ENCODE measurements around the gene CLDN19.

CLDN19 gene

GRCh38 chr1:42737986-42738677 is 1.9 kb downstream of the CLDN19 start:
- TF ChIP-seq ZBTB7A (IDR thresholded peaks at IDR 0.05; ENCODE audit: low read depth) (no peak), NFIC (IDR thresholded peaks at IDR 0.05) (no peak), CEBPB (IDR thresholded peaks at IDR 0.05) (no peak), TEAD4 (IDR thresholded peaks at IDR 0.05) (no peak), REST (IDR thresholded peaks at IDR 0.05; ENCODE audit: low read depth) (no peak), TCF12 (IDR thresholded peaks at IDR 0.05; ENCODE audit: low read depth) (no peak), EGR1 (IDR thresholded peaks at IDR 0.05) (no peak), TAF1 (IDR thresholded peaks at IDR 0.05; ENCODE audit: low read depth) (no peak), RAD21 (IDR thresholded peaks at IDR 0.05; ENCODE audit: low read depth) (no peak), USF1 (IDR thresholded peaks at IDR 0.05) (no peak), EP300 (IDR thresholded peaks at IDR 0.05; ENCODE audit: borderline replicate concordance) (no peak), FOXM1 (IDR thresholded peaks at IDR 0.05; ENCODE audit: borderline replicate concordance, low read depth) (no peak), MAX (IDR thresholded peaks at IDR 0.05) (no peak), CREB1 (IDR thresholded peaks at IDR 0.05; ENCODE audit: low read depth) (no peak), YY1 (IDR thresholded peaks at IDR 0.05; ENCODE audit: low read depth) (no peak)

GRCh38 chr1:42737257-42737656 is 2.8 kb downstream of the CLDN19 start:
- no peak for TF ChIP-seq FOXM1 (IDR thresholded peaks at IDR 0.05; ENCODE audit: borderline replicate concordance, low read depth)
- no peak for TF ChIP-seq MAX (IDR thresholded peaks at IDR 0.05)
- no peak for TF ChIP-seq TEAD4 (IDR thresholded peaks at IDR 0.05)
- TF ChIP-seq EGR1 (IDR thresholded peaks at IDR 0.05) = no peak
- no peak for TF ChIP-seq RAD21 (IDR thresholded peaks at IDR 0.05; ENCODE audit: low read depth)
- no peak for TF ChIP-seq EP300 (IDR thresholded peaks at IDR 0.05; ENCODE audit: borderline replicate concordance)
- no peak for TF ChIP-seq CEBPB (IDR thresholded peaks at IDR 0.05)
- no peak for TF ChIP-seq YY1 (IDR thresholded peaks at IDR 0.05; ENCODE audit: low read depth)
- TF ChIP-seq USF1 (IDR thresholded peaks at IDR 0.05) = no peak
- TF ChIP-seq NFIC (IDR thresholded peaks at IDR 0.05) = no peak
- TF ChIP-seq TAF1 (IDR thresholded peaks at IDR 0.05; ENCODE audit: low read depth) = no peak

- TF ChIP-seq TCF12 (IDR thresholded peaks at IDR 0.05; ENCODE audit: low read depth) (no peak), TAF1 (IDR thresholded peaks at IDR 0.05; ENCODE audit: low read depth) (no peak), CREB1 (IDR thresholded peaks at IDR 0.05; ENCODE audit: low read depth) (no peak), ZBTB7A (IDR thresholded peaks at IDR 0.05; ENCODE audit: low read depth) (no peak), CEBPB (IDR thresholded peaks at IDR 0.05) (no peak), YY1 (IDR thresholded peaks at IDR 0.05; ENCODE audit: low read depth) (no peak), MAX (IDR thresholded peaks at IDR 0.05) (no peak), FOXM1 (IDR thresholded peaks at IDR 0.05; ENCODE audit: borderline replicate concordance, low read depth) (no peak), REST (IDR thresholded peaks at IDR 0.05; ENCODE audit: low read depth) (no peak), EGR1 (IDR thresholded peaks at IDR 0.05) (no peak), EP300 (IDR thresholded peaks at IDR 0.05; ENCODE audit: borderline replicate concordance) (no peak)
Measured at GRCh38 chr1:42736571-42737200, 3.4 kb downstream of the CLDN19 start.

- TF ChIP-seq CEBPB (IDR thresholded peaks at IDR 0.05) (no peak), MAX (IDR thresholded peaks at IDR 0.05) (no peak), CREB1 (IDR thresholded peaks at IDR 0.05; ENCODE audit: low read depth) (no peak), USF1 (IDR thresholded peaks at IDR 0.05) (no peak), REST (IDR thresholded peaks at IDR 0.05; ENCODE audit: low read depth) (no peak), RAD21 (IDR thresholded peaks at IDR 0.05; ENCODE audit: low read depth) (no peak), TAF1 (IDR thresholded peaks at IDR 0.05; ENCODE audit: low read depth) (no peak), TCF12 (IDR thresholded peaks at IDR 0.05; ENCODE audit: low read depth) (no peak)
Measured at GRCh38 chr1:42736152-42736551, 3.9 kb downstream of the CLDN19 start.
